ENCODE results near the gene PCSK7.

The PCSK7 gene

DNA sequence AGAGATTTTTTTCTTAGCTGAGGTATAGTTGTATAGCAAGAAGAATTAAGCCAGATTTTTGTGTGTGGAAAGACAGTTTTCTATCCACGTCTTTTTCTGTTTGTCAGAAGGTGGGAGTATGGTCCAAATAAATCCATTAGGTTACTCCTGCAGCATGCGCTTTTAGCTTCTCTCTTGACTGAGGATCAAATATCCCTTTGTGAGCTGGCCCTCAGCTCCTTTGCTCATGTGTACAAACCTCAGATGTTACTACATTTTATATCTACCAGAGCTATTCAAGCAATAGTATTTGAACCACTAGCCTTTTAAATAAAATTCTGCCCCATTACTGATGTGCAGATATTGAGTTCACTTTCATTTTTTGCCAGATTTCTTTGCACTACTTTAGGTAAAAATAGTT is 62.1 kb downstream of the PCSK7 start:
- Histone ChIP-seq H3K9me3 (ENCODE audit: control insufficient read depth, low read length) (no peaks in the 10 kb centered on the region), H3K4me1 (ENCODE audit: control insufficient read depth, insufficient read depth, low read length) (peaks cover 10% of the 10 kb centered on the region), H3K9ac (ENCODE audit: low read length) (no peak overlapping the region), H3K36me3 (ENCODE audit: control insufficient read depth, insufficient read depth, low read length) (no peaks in the 10 kb centered on the region), H3K4me3 (ENCODE audit: low read length) (no peak overlapping the region), H3K27me3 (ENCODE audit: control insufficient read depth, insufficient read depth, low read length) (no peaks in the 10 kb centered on the region)

DNA sequence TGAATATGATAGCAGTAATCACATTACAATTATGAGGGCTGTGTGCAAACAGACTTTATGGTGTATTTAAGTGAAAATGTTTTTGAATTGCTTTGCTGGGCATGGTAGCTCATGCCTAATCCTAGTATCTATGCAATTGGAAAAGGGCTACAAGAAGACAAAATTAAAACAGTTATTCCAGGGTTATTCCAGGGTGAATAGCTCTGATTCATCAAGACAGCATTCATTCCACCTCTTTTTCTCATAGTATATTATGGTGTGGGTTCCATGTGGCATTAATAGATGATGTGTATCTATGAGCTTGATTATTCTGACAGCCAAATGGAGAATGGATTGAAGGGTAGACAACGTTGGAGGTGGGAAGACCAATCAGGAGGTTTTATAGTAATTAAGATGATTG is 65.4 kb downstream of the PCSK7 start:
- H3K4me1 ChIP-seq (ENCODE audit: control insufficient read depth, insufficient read depth, low read length): no peaks in the 10 kb centered on the region
- no peaks in the 10 kb centered on the region for H3K9me3 ChIP-seq (ENCODE audit: control insufficient read depth, low read length)
- H3K9ac ChIP-seq (ENCODE audit: low read length): no peak overlapping the region
- peaks cover 6% of the 10 kb centered on the region for H3K36me3 ChIP-seq (ENCODE audit: control insufficient read depth, insufficient read depth, low read length)
- no peak overlapping the region for H3K4me3 ChIP-seq (ENCODE audit: low read length)
- no peaks in the 10 kb centered on the region for H3K27me3 ChIP-seq (ENCODE audit: control insufficient read depth, insufficient read depth, low read length)

DNA sequence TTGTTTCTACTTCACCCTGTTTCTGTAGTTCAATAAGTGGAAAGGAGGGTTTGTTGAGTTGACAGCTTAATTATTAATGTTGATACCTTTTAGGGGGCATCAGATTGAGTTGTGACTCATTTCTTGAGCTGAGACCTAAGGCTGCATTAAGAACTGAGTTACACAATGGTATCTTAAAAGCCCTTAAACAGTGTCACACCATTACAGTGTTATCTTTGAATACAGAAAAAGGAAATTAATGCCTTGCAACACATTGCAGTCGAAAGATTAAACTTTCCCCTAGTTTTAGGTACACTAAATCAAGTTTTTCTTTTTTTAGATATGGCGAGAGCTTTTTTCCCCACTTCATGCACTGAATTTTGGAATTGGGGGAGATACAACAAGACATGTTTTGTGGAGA is 71.0 kb downstream of the PCSK7 start:
- H3K9me3 ChIP-seq (ENCODE audit: control insufficient read depth, low read length): no peaks in the 10 kb centered on the region
- H3K4me3 ChIP-seq (ENCODE audit: low read length): no peak overlapping the region
- H3K36me3 ChIP-seq (ENCODE audit: control insufficient read depth, insufficient read depth, low read length): peaks cover 6% of the 10 kb centered on the region

DNA sequence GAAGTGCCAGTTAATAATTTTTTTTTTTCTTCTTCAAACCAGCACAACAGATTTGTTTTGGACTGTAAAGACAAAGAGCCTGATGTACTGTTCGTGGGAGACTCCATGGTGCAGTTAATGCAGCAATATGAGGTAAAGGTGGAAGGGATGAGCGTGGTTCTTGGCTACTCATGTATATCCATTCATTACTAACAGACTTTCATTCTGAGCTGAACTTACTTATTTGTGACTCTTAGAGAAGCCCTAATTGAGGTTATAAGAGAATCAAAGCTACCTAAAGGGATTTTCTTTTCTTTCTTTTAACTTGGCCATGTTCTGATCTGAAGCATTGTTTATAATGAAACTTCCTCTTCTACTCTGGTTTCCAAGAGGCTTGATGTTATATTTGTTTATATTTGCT is 72.0 kb downstream of the PCSK7 start:
- Histone ChIP-seq H3K9me3 (ENCODE audit: control insufficient read depth, low read length) (no peaks in the 10 kb centered on the region), H3K36me3 (ENCODE audit: control insufficient read depth, insufficient read depth, low read length) (peaks cover 6% of the 10 kb centered on the region), H3K4me1 (ENCODE audit: control insufficient read depth, insufficient read depth, low read length) (no peaks in the 10 kb centered on the region), H3K9ac (ENCODE audit: low read length) (no peak overlapping the region), H3K27me3 (ENCODE audit: control insufficient read depth, insufficient read depth, low read length) (no peaks in the 10 kb centered on the region), H3K4me3 (ENCODE audit: low read length) (no peak overlapping the region)

More for the DNA sequence above, 71.0 kb downstream of the PCSK7 start:
- Histone ChIP-seq H3K4me1 (ENCODE audit: control insufficient read depth, insufficient read depth, low read length) (no peaks in the 10 kb centered on the region), H3K9ac (ENCODE audit: low read length) (no peak overlapping the region), H3K27me3 (ENCODE audit: control insufficient read depth, insufficient read depth, low read length) (no peaks in the 10 kb centered on the region)

DNA sequence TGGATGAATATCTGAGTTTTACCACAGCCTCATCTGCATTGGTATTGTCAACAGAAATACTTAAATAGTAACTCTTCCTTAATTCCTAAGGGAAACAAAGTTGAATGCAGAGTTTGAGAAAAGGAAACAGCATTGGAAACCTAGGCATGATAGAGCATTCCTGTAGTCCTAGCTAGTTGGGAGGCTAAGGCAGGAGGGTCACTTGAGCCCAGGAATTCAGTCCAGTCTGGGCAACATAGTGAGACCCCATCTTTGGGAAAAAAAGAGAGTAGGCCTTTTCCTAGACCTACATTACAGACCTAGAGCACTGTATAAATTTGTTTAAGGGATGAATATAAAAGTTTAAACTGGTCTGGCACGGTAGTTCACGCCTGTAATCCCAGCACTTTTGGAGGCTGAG is 74.4 kb downstream of the PCSK7 start:
- H3K4me3 ChIP-seq (ENCODE audit: low read length): no peak overlapping the region
- peaks cover 6% of the 10 kb centered on the region for H3K36me3 ChIP-seq (ENCODE audit: control insufficient read depth, insufficient read depth, low read length)
- no peak overlapping the region for H3K9ac ChIP-seq (ENCODE audit: low read length)
- no peaks in the 10 kb centered on the region for H3K27me3 ChIP-seq (ENCODE audit: control insufficient read depth, insufficient read depth, low read length)
- no peaks in the 10 kb centered on the region for H3K9me3 ChIP-seq (ENCODE audit: control insufficient read depth, low read length)
- H3K4me1 ChIP-seq (ENCODE audit: control insufficient read depth, insufficient read depth, low read length): peaks cover 5% of the 10 kb centered on the region

DNA sequence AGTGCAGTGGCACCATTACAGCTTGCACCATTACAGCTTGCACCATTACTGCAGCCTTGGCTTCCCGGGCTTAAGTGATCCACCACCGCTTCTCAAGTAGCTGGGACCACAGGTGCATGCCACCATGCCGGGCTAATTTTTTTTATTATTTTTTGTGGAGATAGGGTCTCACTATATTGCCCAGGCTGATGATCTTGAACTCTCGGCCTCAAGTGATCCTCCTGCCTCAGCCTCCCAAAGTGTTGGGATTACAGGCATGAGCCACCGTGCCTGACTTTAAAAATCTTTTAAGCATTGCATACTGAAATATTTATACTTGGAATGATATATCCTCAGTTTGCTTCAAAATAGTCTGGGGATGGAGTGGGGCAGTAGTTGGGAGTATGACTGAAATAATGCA is 77.4 kb downstream of the PCSK7 start:
- H3K27me3 ChIP-seq (ENCODE audit: control insufficient read depth, insufficient read depth, low read length): no peaks in the 10 kb centered on the region
- no peak overlapping the region for H3K9ac ChIP-seq (ENCODE audit: low read length)
- no peak overlapping the region for H3K4me3 ChIP-seq (ENCODE audit: low read length)
- H3K36me3 ChIP-seq (ENCODE audit: control insufficient read depth, insufficient read depth, low read length): no peaks in the 10 kb centered on the region
- H3K9me3 ChIP-seq (ENCODE audit: control insufficient read depth, low read length): no peaks in the 10 kb centered on the region
- peaks cover 5% of the 10 kb centered on the region for H3K4me1 ChIP-seq (ENCODE audit: control insufficient read depth, insufficient read depth, low read length)

All from mucosa of stomach (tissue), 1 donor.